Keratinocyte (primary cell): ENCODE data around the gene FAM120B. TPM values are rescaled to one million over a fixed set of nuclear protein-coding genes. Genes with fewer than 3 reads are reported as not detected.

Experiments
- DNase-seq: peaks from one replicate; pipeline ENCODE4 v3.0.0-alpha.2; 2011; ENCODE audit warnings: low read depth, missing footprints, low spot score
- FAIRE-seq: peaks from 2 replicates; lab custom pipeline; 2011; peaks lifted over from hg19 to GRCh38; lab: Jason Lieb, UNC
- H2AFZ ChIP-seq: 2 replicates; pipeline ENCODE4 v1.6.0; 2012; ENCODE audit warnings: low read length, control low read depth, inconsistent platforms; ENCODE audit not compliant: control insufficient read depth
- H3K27ac ChIP-seq: 2 replicates; pipeline ENCODE4 v1.5.1; 2011; ENCODE audit warnings: low read length; ENCODE audit not compliant: control insufficient read depth, insufficient read depth
- H3K27me3 ChIP-seq: 3 replicates; pipeline ENCODE4 v1.6.0; 2011; ENCODE audit warnings: low read length; ENCODE audit not compliant: control insufficient read depth, insufficient read depth; ENCODE audit errors: extremely low read depth
- H3K36me3 ChIP-seq, 2 experiments: 2 replicates in 1 of 2; 3 replicates in 1 of 2; pipeline ENCODE4 v1.5.1; 2011; ENCODE audit warnings: low read length in 2 of 2, mild to moderate bottlenecking in 1 of 2; ENCODE audit not compliant: control insufficient read depth in 2 of 2, insufficient read depth in 2 of 2; ENCODE audit errors: extremely low read depth in 1 of 2
- H3K4me1 ChIP-seq: 3 replicates; pipeline ENCODE4 v1.5.1; 2011; ENCODE audit warnings: low read length; ENCODE audit not compliant: control insufficient read depth, insufficient read depth; ENCODE audit errors: extremely low read depth
- H3K4me2 ChIP-seq: 3 replicates; pipeline ENCODE4 v1.6.0; 2011; ENCODE audit warnings: low read depth, low read length; ENCODE audit not compliant: control insufficient read depth, insufficient read depth; ENCODE audit errors: extremely low read depth
- H3K4me3 ChIP-seq, 3 experiments: fragments of 200-600 bp in 1 of 3; sonication (generic) in 1 of 3; 2 replicates in 2 of 3; 3 replicates in 1 of 3; pipeline ENCODE4 v1.5.1; 2011 to 2016; ENCODE audit warnings: low read length in 3 of 3, mild to moderate bottlenecking in 3 of 3, control low read depth in 2 of 3, inconsistent platforms in 1 of 3, low read depth in 1 of 3, mixed read lengths in 1 of 3, mixed run types in 1 of 3, moderate library complexity in 1 of 3; ENCODE audit not compliant: control insufficient read depth in 2 of 3, insufficient read depth in 2 of 3; ENCODE audit errors: extremely low read depth in 1 of 3
- H3K79me2 ChIP-seq: 2 replicates; pipeline ENCODE4 v1.6.0; 2012; ENCODE audit warnings: low read length; ENCODE audit not compliant: control insufficient read depth, insufficient read depth
- H3K9ac ChIP-seq: 3 replicates; pipeline ENCODE4 v1.6.0; 2011; ENCODE audit warnings: low read length; ENCODE audit not compliant: control insufficient read depth, insufficient read depth; ENCODE audit errors: extremely low read depth
- H3K9me1 ChIP-seq: 3 replicates; pipeline ENCODE4 v1.6.0; 2011; ENCODE audit warnings: low read length; ENCODE audit not compliant: control insufficient read depth, insufficient read depth; ENCODE audit errors: extremely low read depth
- H3K9me3 ChIP-seq: 2 replicates; pipeline ENCODE4 v1.5.1; 2012; ENCODE audit warnings: low read depth, low read length; ENCODE audit not compliant: control insufficient read depth
- H4K20me1 ChIP-seq: 3 replicates; pipeline ENCODE4 v1.6.0; 2011; ENCODE audit warnings: low read length; ENCODE audit not compliant: control insufficient read depth, insufficient read depth; ENCODE audit errors: extremely low read depth
- CTCF ChIP-seq, 3 experiments: IDR thresholded peaks in 1 of 3; conservative IDR thresholded peaks in 1 of 3; optimal IDR thresholded peaks in 1 of 3; 2 replicates in 2 of 3; 3 replicates in 1 of 3; pipeline versions ENCODE3 to v1.5.1; 2011; ENCODE audit warnings: low read length in 3 of 3, mild to moderate bottlenecking in 3 of 3, moderate library complexity in 2 of 3, control low read depth in 1 of 3, inconsistent platforms in 1 of 3; ENCODE audit not compliant: insufficient read depth in 2 of 3; ENCODE audit errors: extremely low read depth in 1 of 3
- EZH2 ChIP-seq: IDR thresholded peaks from one replicate; pipeline ENCODE4 v1.6.1; 2012; ENCODE audit warnings: inconsistent platforms, mild to moderate bottlenecking, low read length, moderate library complexity
- dilution Hi-C: fragments of 300-500 bp; cut with MboI; formaldehyde crosslinking; loops from one replicate; pipeline ENCODE4 v1.7.0; 2020; ENCODE audit warnings: low sequenced_read_pairs; ENCODE audit not compliant: extremely low pct_ligation_motif_present
- polyA plus RNA-seq, 5 experiments: library from polyadenylated mRNA; depleted of rRNA in 3 of 5; stranded (reverse) in 3 of 5; stranded (forward) in 1 of 5; unstranded in 1 of 5; fragments of >200 nt; gene quantifications; 1 replicate in 1 of 5; 2 replicates in 3 of 5; 3 replicates in 1 of 5; pipeline versions ENCODE4 v1.2.1 to v1.2.3, GENCODE V29; 2011 to 2012; ENCODE audit warnings: missing spikeins in 2 of 5, low read depth in 1 of 5, low replicate concordance in 1 of 5

The FAM120B gene
- polyA plus RNA-seq, 1 donor (not counting 4 experiments of a cell fraction or from before 2014, with no cell fraction given): 17.4 TPM

GRCh38 chr6:170438861-170439260 is 132.3 kb downstream of the FAM120B start:
- no peak for FAIRE-seq
- Histone ChIP-seq H3K36me3 (no peaks in the 10 kb centered on the region), H3K27ac (peak overlapping the region; percentile 58), H3K9me1 (no peaks in the 10 kb centered on the region), H2AFZ (no peak overlapping the region), H3K4me1 (peaks cover 21% of the 10 kb centered on the region), H3K4me3 (no peak overlapping the region), H3K4me2 (no peak overlapping the region), H4K20me1 (no peaks in the 10 kb centered on the region), H3K27me3 (no peaks in the 10 kb centered on the region), H3K9me3 (no peaks in the 10 kb centered on the region), H3K9ac (peak overlapping the region; percentile 28), H3K79me2 (no peaks in the 10 kb centered on the region)
- no peak for DNase-seq
- dilution Hi-C loops: no loop called here
- no peak for TF ChIP-seq CTCF (optimal IDR thresholded peaks at IDR 0.05 in 1 of 3, IDR thresholded peaks at IDR 0.05 in 1 of 3, conservative IDR thresholded peaks at IDR 0.05 in 1 of 3; ENCODE audit: extremely low read depth in 1 of 3, insufficient read depth in 2 of 3, low read length in 3 of 3)
- TF ChIP-seq EZH2: no peak

GRCh38 chr6:170439366-170440361 is 133.1 kb downstream of the FAM120B start:
- dilution Hi-C loops: no loop called here
- H3K9ac ChIP-seq: peak overlapping the region; percentile 28
- no peaks in the 10 kb centered on the region for H3K9me1 ChIP-seq
- DNase-seq: no peak
- no peak overlapping the region for H3K4me2 ChIP-seq
- no peak overlapping the region for H3K4me3 ChIP-seq
- no peaks in the 10 kb centered on the region for H4K20me1 ChIP-seq
- H3K27me3 ChIP-seq: no peaks in the 10 kb centered on the region
- FAIRE-seq: peak; percentile 29
- no peak for TF ChIP-seq CTCF (optimal IDR thresholded peaks at IDR 0.05 in 1 of 3, IDR thresholded peaks at IDR 0.05 in 1 of 3, conservative IDR thresholded peaks at IDR 0.05 in 1 of 3; ENCODE audit: extremely low read depth in 1 of 3, insufficient read depth in 2 of 3, low read length in 3 of 3)
- TF ChIP-seq EZH2: no peak
- no peaks in the 10 kb centered on the region for H3K36me3 ChIP-seq
- H3K9me3 ChIP-seq: no peaks in the 10 kb centered on the region
- peaks cover 21% of the 10 kb centered on the region for H3K4me1 ChIP-seq
- H3K79me2 ChIP-seq: no peaks in the 10 kb centered on the region
- H2AFZ ChIP-seq: no peak overlapping the region
- peak overlapping the region; percentile 58 for H3K27ac ChIP-seq
